Activated gamma-delta T cell treated with anti-CD3 and anti-CD28 coated beads, Interleukin-2, amount 50 U/mL, for 16 hours (primary cell): ENCODE data around the gene BCAP29.
A peak's percentile ranks its signal among the peaks of the same experiment; 100 is the strongest.
"Not testable (repeated sequence)": the region's sequence is repeated elsewhere in the genome, so short reads cannot be mapped to it uniquely, and the experiment has no call there.

Experiments
- DNase-seq: peaks from one replicate; pipeline ENCODE4 v3.0.0-alpha.2; 2020; ENCODE audit warnings: low read depth

Gene BCAP29, protein sequence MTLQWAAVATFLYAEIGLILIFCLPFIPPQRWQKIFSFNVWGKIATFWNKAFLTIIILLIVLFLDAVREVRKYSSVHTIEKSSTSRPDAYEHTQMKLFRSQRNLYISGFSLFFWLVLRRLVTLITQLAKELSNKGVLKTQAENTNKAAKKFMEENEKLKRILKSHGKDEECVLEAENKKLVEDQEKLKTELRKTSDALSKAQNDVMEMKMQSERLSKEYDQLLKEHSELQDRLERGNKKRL

GRCh38 chr7:107579885-107580715 is at the start of gene BCAP29:
Gene BCAP29, plus strand, starts transcription at chr7:107580246. Its CDS starts 527 bp downstream, at chr7:107580773.
- DNase-seq, result peak; percentile 54

DNA sequence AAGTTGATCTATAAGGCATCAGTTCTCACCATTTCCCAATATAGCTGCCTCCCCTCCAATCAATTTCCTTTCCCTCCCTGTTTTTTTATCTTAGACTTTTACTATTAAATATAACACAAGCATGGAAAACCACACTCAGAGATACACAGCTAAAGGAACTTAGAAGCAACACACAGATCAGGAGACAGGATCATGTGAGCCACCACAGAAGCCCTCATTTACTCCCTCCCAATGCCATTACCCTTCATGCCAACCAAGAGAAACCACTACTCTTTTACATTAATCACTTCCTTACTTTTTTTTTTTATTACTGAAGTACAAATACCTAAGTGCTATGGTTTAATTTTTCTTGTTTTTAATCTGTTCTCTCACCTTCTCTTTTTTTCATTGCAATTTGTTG is 49.3 kb upstream of the BCAP29 start:
- DNase-seq, result no peak

- no peak for DNase-seq
Measured at GRCh38 chr7:107534139-107534538, 45.9 kb upstream of the BCAP29 start.

DNA sequence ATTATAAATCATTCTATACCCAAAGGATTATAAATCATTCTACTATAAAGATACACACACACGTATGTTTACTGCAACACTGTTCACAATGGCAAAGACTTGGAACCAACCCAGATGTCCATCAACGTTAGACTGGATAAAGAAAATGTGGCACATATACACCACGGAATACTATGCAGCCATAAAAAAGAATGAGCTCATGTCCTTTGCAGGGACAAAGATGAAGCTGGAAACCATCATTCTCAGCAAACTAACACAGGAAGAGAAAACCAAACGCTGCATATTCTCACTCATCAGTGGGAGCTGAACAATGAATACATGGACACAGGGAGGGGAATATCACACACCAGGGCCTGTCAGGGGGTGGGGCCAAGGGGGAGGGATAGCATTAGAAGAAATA is 42.8 kb upstream of the BCAP29 start:
- DNase-seq, result not testable (repeated sequence)

GRCh38 chr7:107538001-107538400 is 42.0 kb upstream of the BCAP29 start:
- no peak for DNase-seq

GRCh38 chr7:107543338-107543993 is 36.6 kb upstream of the BCAP29 start:
- no peak for DNase-seq

DNA sequence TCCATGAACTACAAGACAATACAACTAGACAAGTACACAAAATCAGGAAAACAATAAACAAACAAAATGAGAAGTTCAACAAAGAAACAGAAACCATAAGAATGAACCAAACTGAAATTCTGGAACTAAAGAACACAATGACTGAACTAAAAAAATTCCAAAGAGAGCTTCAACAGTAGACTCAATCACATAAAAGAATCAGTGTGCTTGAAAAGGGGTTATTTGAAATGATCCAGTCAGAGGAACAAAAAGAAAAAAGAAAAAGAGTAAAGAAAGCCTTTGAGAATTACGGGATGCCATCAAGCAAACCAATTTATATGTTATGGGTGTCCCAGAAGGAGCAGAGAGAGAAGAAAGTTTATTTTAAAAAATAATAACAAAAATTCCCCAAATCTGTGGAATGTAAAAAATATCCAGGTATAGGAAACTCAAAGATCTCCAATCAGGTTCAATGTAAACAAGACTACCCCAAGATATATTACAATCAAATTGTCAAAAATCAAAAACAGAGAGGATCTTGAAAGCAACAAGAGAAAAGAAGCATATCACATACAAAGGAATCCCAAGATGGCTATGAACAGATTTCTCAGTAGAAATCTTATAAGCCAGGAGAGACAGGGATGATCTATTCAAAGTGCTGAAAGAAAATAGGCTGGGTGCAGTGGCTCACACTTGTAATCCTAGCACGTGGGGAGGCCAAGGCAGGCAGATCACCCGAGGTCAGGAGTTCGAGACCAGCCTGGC is 35.0 kb upstream of the BCAP29 start:
- no peak for DNase-seq

DNA sequence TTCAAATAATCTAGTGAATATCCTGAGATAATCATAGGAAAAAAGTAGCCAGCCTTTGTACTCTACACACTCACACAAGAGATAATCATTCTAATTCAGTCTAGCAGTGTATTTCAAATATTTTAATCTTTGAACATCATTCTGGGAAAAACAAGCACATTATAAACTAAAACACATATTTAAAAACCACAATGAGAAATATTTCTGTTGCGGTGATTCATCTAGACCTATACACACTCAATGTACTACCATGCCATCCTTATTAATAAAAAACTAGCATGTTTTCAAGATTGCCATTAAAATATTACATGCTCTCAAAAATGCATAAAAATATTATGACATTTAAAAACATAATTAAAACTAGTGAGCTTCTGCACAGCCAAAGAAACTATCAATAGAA is 28.1 kb upstream of the BCAP29 start:
- DNase-seq, result no peak

DNA sequence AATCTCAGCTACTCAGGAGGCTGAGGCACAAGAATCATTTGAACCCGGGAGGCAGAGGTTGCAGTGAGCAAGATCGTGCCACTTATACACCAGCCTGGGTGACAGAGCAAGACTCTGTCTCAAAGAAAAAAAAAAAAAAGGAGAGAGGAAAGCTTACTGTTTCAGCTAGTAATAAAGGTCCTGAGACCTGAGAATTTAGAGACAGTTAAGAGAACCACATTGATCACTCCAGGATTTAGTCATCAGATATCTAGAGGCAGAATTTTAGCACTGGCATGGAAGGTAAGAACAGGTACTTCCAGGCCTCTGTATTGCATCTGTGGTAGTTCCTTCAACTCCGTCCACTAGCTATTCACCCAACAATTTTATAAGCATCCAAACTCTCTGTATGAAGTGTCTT is 24.2 kb upstream of the BCAP29 start:
- no peak for DNase-seq

DNA sequence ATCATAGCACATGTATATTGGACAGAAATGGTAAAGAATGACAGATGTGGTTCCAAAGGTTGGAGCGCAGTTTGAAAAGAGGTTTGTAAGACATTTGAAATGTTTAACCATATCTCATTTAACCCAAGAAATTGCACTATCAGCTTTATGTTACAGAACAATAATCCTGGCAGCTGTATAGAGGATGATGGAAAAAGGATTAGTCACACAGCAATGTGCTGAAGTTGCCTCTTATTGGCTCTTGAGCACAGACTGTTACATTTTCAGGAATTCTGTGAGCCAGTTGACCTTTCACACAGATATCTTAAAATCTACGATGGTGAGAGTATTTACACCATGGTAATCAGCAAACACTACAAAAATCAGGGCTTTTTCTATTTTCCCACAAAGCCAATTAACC is 20.2 kb upstream of the BCAP29 start:
- DNase-seq, result no peak

DNA sequence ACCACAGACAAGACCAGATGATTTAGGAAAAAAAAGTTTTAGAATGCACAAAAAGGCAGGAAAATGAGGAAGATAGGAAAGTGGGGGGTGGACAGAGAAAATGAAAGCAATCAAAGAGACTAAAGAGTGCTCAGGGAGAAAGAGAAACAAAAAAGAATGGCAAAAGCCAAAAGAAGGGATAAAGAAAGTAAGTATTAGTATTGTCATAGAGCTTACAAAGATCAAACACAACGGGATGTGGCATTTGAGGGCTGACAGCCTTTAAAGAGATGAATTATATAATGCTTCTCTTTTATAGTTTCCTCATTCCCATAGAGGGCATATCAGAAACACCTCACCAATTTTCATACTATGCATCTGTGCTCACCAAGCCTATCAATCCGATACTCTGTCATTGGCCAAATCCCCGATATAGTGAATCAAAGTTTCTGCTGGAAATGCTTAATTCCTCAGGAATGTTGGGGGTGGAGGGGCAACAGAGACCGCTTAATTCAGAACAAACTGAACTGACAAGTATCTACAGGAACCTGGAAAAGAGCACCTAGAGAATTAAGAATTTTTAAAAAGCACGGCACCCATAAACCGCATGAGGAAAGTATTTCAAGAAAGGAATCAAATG is 19.0 kb upstream of the BCAP29 start:
- no peak for DNase-seq

GRCh38 chr7:107563081-107563774 is 16.8 kb upstream of the BCAP29 start:
- DNase-seq, result no peak

- peak; percentile 71 for DNase-seq
Measured at GRCh38 chr7:107563775-107564552, 16.1 kb upstream of the BCAP29 start, which contains the start of the genes COG5 and DUS4L. Gene COG5, minus strand, starts transcription at chr7:107563920. Its CDS starts 24 bp downstream, at chr7:107563896. Gene DUS4L, plus strand, starts transcription at chr7:107563971. Its CDS starts 3,100 bp downstream, at chr7:107567071.

GRCh38 chr7:107564553-107565298 is 15.3 kb upstream of the BCAP29 start:
- DNase-seq, result no peak

GRCh38 chr7:107570298-107570697 is 9.7 kb upstream of the BCAP29 start:
- no peak for DNase-seq

GRCh38 chr7:107573537-107573936 is 6.5 kb upstream of the BCAP29 start:
- DNase-seq, result no peak

- no peak for DNase-seq
Measured at GRCh38 chr7:107579554-107579884, 527 bp upstream of the BCAP29 start.

DNA sequence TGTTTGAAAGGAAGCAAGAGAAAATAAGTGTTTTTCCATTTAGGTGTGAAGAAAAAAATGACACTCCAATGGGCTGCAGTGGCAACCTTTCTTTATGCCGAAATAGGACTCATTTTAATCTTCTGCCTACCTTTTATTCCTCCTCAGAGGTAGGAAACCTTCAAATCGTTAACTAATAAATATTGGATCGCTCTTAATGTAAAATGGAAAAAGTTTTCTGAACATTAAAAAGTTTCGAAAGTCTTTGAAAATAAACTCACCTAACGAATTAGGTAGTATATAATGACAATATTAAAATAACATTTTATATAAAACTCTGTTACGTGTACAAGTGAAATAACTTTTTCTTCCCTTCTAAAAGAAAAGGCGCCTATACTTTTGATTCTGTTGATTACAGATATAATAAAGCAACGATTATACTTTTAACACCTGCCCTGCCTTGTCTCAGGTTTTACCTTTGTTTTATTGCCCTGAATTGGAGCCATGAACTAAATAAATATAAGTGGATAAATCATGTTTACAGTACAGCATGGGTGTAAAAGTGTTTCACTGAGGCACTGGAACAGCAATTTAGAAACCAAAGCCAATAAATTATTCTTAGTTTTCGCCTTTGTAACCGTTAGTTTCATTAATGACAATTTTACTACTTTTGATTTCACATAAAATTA is 804 bp downstream of the BCAP29 start:
- DNase-seq, result no peak

DNA sequence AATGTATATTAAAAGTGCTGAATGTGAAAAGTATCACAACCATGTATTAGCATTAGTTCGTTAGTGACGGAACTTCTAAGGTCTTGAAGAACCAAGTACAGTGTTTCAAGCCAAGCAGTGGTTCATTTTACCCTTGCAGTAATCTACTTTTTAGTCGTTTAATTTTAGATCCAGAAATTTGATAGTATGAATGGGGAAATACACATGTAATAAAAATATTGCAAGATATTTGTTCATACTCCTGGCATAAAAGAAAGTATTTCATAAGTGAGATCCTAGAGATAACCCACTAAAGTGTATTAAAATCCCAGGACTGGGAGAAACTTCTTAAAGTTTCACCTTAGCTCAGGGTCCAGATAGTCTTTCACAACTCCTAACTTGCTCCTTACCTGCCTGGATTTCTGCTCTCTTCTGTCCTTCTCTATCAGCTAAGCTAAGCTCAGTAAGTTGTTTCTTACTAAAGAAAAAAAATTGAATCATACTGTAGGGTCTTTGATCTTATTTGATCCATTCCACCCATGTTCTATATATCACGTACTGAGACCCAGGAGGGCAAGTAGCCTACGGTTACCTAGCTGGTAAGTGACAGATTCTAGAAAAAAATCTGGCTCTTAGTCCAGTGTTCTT is 1.5 kb downstream of the BCAP29 start:
- no peak for DNase-seq
